RWPE1 (cell line): ENCODE results near the gene M1AP.

ENCODE experiments used
- CTCF ChIA-PET: fragments of 350-600 bp; sonication (Branson Sonifier 250); formaldehyde crosslinking; extraction: SDS; loops from one replicate; lab custom pipeline; 2021; lab: Yijun Ruan, JAX
- POLR2A ChIA-PET: fragments of 400-600 bp; formaldehyde crosslinking; extraction: SDS; loops from one replicate; lab custom pipeline; 2020; ENCODE audit warnings: antibody characterized with exemption; ENCODE audit not compliant: low non-redundant PET; lab: Yijun Ruan, JAX
- DNase-seq: peaks from one replicate; pipeline ENCODE4 v3.0.0; 2012; ENCODE audit warnings: low spot score
- H3K27ac ChIP-seq: fragments of 450-650 bp; 2 replicates; pipeline ENCODE4 v1.5.1; 2017
- TF ChIP-seq, protein P1 (sequence below): fragments of 450-650 bp; conservative IDR thresholded peaks from 2 replicates; pipeline ENCODE4 v1.5.1; 2017; ENCODE audit warnings: low read depth, mild to moderate bottlenecking

M1AP gene

GRCh38 chr2:74625658-74626425 lies 22.3 kb downstream of the M1AP start:
- TF ChIP-seq, protein P1, sequence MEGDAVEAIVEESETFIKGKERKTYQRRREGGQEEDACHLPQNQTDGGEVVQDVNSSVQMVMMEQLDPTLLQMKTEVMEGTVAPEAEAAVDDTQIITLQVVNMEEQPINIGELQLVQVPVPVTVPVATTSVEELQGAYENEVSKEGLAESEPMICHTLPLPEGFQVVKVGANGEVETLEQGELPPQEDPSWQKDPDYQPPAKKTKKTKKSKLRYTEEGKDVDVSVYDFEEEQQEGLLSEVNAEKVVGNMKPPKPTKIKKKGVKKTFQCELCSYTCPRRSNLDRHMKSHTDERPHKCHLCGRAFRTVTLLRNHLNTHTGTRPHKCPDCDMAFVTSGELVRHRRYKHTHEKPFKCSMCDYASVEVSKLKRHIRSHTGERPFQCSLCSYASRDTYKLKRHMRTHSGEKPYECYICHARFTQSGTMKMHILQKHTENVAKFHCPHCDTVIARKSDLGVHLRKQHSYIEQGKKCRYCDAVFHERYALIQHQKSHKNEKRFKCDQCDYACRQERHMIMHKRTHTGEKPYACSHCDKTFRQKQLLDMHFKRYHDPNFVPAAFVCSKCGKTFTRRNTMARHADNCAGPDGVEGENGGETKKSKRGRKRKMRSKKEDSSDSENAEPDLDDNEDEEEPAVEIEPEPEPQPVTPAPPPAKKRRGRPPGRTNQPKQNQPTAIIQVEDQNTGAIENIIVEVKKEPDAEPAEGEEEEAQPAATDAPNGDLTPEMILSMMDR: no peak
- ChIA-PET POLR2A (no interaction called here), CTCF (interaction anchor here (0.5 to 1.0 kb wide), 3 partner anchors 34 to 291 kb away, joined by 5 read pairs; no protein-coding TSS in a partner anchor)
- H3K27ac ChIP-seq: no peak overlapping the region
- DNase-seq: no peak

GRCh38 chr2:74620671-74621070 lies 27.5 kb downstream of the M1AP start:
- no peak for DNase-seq
- ChIA-PET CTCF (no interaction called here), POLR2A (no interaction called here)
- H3K27ac ChIP-seq: no peak overlapping the region
- TF ChIP-seq, protein P1: no peak

GRCh38 chr2:74619651-74620297 lies 28.4 kb downstream of the M1AP start:
- H3K27ac ChIP-seq: no peak overlapping the region
- CTCF ChIA-PET: no interaction called here
- POLR2A ChIA-PET: no interaction called here
- DNase-seq: no peak
- TF ChIP-seq, protein P1: no peak

DNA sequence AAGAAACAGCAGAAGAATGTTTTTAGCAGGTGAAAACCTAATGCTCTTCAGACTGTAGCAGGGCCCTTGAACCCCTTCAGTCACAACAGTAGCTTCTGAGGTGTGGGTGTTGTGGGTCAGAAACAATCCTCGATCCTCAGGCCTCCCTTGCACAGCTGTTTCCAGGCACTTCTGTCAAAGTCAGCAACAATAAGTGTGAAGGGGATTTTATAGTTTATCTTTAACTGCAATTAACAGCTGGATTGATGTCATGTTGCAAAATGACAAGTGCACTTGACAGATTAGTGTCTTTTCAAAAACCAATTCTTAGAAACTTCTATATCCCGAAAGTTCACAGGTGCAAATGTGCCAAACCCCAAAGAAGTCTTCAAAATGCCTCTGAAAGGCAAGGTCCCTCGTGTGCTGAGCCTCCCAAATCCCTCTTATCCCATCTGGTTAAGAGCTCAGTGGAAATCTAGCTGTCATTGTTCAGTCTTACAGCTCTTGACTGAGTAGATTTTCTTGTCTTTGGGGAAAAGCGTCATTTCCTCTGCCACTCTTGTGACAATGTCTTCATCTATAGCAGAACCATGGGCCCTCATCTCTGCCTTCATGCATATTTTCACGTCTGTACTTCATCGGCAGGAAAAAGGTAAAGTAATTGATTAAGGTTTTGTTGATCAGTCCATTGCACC lies 29.6 kb downstream of the M1AP start:
- no peak overlapping the region for H3K27ac ChIP-seq
- ChIA-PET POLR2A (no interaction called here), CTCF (no interaction called here)
- no peak for DNase-seq
- TF ChIP-seq, protein P1: no peak

DNA sequence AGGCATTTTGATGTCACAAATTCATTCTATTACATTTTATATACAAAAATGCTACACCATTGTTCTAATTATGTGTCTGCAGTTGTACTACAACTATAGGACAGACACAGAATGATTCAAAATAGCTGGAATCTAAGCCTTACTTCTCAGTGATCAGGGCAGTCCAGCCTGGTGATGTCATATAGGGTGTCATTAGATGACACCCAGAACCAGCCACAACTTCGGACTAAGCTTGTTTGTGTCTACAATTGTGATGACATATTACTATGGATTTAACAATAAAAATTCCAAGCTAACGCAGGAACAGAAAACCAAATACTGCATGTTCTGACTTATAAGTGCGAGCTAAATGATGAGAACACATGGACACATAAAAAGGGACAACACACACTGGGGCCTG lies 31.0 kb downstream of the M1AP start:
- ChIA-PET CTCF (interaction anchor here (0.9 kb wide), 1 partner anchor 16 kb away, joined by 3 read pairs; no protein-coding TSS in a partner anchor), POLR2A (no interaction called here)

GRCh38 chr2:74606927-74607326 lies 41.2 kb downstream of the M1AP start:
- no peak overlapping the region for H3K27ac ChIP-seq
- ChIA-PET POLR2A (no interaction called here), CTCF (no interaction called here)
- no peak for DNase-seq
- TF ChIP-seq, protein P1: no peak

More for the DNA sequence above, 31.0 kb downstream of the M1AP start:
- DNase-seq: no peak
- H3K27ac ChIP-seq: no peak overlapping the region
- TF ChIP-seq, protein P1: no peak
